ENCODE data around the gene MACROD2. TPM values are rescaled to one million over a fixed set of nuclear protein-coding genes. Genes with fewer than 3 reads are reported as not detected.

The MACROD2 gene
- total RNA-seq, 1 donor from 2014 or later = 1.6 TPM

DNA sequence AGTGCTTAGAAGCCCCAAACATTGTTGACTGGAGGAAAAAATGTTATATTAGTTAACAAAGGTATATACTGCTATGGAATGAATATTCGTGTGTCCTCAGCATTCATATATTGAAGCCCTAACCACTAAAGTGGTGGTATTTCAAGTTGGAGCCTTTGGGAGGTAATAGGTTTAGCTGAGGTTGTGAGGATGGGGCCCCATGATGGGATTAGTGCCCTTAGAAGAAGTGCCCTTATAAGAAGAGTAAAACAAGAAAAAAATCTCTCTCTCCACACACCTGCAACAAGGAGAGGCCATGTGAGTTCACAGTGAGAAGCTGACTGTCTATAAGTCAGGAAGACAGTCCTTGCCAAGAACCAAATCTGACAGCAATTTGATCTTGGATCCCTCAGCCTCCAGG lies 1103.8 kb downstream of the MACROD2 start:
- TF ChIP-seq, protein P1, sequence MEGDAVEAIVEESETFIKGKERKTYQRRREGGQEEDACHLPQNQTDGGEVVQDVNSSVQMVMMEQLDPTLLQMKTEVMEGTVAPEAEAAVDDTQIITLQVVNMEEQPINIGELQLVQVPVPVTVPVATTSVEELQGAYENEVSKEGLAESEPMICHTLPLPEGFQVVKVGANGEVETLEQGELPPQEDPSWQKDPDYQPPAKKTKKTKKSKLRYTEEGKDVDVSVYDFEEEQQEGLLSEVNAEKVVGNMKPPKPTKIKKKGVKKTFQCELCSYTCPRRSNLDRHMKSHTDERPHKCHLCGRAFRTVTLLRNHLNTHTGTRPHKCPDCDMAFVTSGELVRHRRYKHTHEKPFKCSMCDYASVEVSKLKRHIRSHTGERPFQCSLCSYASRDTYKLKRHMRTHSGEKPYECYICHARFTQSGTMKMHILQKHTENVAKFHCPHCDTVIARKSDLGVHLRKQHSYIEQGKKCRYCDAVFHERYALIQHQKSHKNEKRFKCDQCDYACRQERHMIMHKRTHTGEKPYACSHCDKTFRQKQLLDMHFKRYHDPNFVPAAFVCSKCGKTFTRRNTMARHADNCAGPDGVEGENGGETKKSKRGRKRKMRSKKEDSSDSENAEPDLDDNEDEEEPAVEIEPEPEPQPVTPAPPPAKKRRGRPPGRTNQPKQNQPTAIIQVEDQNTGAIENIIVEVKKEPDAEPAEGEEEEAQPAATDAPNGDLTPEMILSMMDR (IDR thresholded peaks at IDR 0.05; ENCODE audit: insufficient read depth, low read length, severe bottlenecking) = no peak
- FAIRE-seq (no peak), DNase-seq (ENCODE audit: low read depth) (no peak)
- H3K4me3 ChIP-seq (ENCODE audit: low read depth, low read length) = no peak overlapping the region
- H3K36me3 ChIP-seq (ENCODE audit: control insufficient read depth, insufficient read depth, low read length) = no peaks in the 10 kb centered on the region
- no peaks in the 10 kb centered on the region for H3K27me3 ChIP-seq (ENCODE audit: control insufficient read depth, insufficient read depth, low read length)

DNA sequence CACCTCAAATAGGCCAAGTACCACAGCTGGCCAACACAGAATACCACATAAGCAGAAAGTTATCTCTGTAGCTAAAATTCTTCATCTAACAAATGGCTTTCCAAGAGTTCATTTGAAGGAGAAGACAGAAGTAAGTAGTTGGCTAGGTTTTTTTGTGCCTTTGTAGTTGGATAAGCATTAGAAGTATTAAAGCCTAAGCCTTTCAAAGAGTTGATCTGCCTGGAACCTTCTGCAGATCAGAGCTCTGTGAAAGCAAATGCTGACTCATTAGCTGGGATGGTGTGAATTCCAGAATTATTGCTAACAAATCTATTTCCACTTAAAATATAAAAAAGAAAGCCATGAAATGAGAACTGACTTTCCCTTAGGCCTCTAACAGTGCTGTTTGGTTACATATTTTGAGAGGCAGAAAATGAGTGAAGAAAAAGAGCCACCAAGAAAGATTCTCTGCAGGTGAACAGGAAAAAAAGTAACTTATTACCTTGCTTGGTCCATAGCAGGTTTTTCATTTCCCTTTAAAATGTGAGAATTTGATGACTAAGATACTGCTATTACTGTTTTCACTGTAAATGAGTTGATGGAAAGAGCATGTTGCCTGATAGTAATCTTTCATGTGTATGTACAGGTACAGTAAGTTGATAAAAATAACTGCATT lies 1105.3 kb downstream of the MACROD2 start:
- FAIRE-seq = no peak
- Histone ChIP-seq H3K4me3 (ENCODE audit: low read depth, low read length) (no peak overlapping the region), H3K27me3 (ENCODE audit: control insufficient read depth, insufficient read depth, low read length) (no peaks in the 10 kb centered on the region), H3K36me3 (ENCODE audit: control insufficient read depth, insufficient read depth, low read length) (no peaks in the 10 kb centered on the region)
- DNase-seq (ENCODE audit: low read depth) = peak; percentile 62
- TF ChIP-seq, protein P1 (IDR thresholded peaks at IDR 0.05; ENCODE audit: insufficient read depth, low read length, severe bottlenecking) = no peak

DNA sequence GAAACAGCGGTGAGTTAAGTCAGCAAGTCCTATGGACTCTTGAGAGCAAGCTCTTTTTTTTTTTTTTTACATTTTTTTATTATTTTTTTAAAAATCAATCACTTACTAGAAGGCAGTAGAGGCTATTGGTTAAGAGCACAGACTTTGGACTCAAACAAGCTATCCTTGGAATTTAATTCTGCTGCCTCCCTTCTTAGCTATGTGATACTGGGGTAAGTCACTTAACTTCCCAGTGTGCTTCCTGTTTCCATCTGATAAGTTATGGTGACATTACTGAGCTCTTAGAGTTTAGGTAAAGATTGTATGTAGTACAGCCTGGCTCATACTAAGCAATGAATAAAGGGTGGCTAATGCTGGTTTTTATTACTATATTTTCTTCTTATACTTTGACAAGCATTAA lies 1112.6 kb downstream of the MACROD2 start:
- H3K4me3 ChIP-seq (ENCODE audit: low read depth, low read length) = no peak overlapping the region
- TF ChIP-seq, protein P1 (IDR thresholded peaks at IDR 0.05; ENCODE audit: insufficient read depth, low read length, severe bottlenecking) = no peak
- FAIRE-seq (no peak), DNase-seq (ENCODE audit: low read depth) (no peak)
- no peaks in the 10 kb centered on the region for H3K27me3 ChIP-seq (ENCODE audit: control insufficient read depth, insufficient read depth, low read length)
- no peaks in the 10 kb centered on the region for H3K36me3 ChIP-seq (ENCODE audit: control insufficient read depth, insufficient read depth, low read length)

- H3K36me3 ChIP-seq (ENCODE audit: control insufficient read depth, insufficient read depth, low read length) = no peaks in the 10 kb centered on the region
- FAIRE-seq = no peak
- TF ChIP-seq, protein P1 (IDR thresholded peaks at IDR 0.05; ENCODE audit: insufficient read depth, low read length, severe bottlenecking) = no peak
These were observed 1114.2 kb downstream of the MACROD2 start for GRCh38 chr20:15109494-15109893.

DNA sequence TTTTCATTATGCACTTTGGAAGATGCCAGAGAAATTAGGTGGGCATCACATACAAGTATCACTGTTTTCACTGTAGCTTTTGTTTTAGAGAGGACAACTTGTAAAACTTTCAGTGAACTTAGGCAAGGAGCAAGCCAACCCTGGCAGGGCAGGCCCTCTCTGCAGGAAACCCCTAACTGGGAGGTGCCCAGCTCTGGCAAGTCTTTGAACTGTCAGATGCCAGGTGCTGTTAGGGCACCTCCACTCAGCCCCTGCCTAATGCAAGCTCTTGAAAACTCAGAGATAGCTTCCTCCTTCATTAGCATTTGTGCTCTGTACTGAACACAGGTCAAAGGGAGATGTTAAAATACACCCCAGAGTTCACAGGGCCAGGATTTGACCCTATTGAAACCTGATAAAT lies 1116.3 kb downstream of the MACROD2 start:
- no peaks in the 10 kb centered on the region for H3K36me3 ChIP-seq (ENCODE audit: control insufficient read depth, insufficient read depth, low read length)
- no peak overlapping the region for H3K4me3 ChIP-seq (ENCODE audit: low read depth, low read length)
- no peak for FAIRE-seq
- DNase-seq (ENCODE audit: low read depth) = no peak
- H3K27me3 ChIP-seq (ENCODE audit: control insufficient read depth, insufficient read depth, low read length) = no peaks in the 10 kb centered on the region
- TF ChIP-seq, protein P1 (IDR thresholded peaks at IDR 0.05; ENCODE audit: insufficient read depth, low read length, severe bottlenecking) = no peak

More at GRCh38 chr20:15109494-15109893, 1114.2 kb downstream of the MACROD2 start:
- no peak overlapping the region for H3K4me3 ChIP-seq (ENCODE audit: low read depth, low read length)
- DNase-seq (ENCODE audit: low read depth) = no peak
- no peaks in the 10 kb centered on the region for H3K27me3 ChIP-seq (ENCODE audit: control insufficient read depth, insufficient read depth, low read length)

Data from bronchial epithelial cell (primary cell).